Activated T-helper 2 cell treated with anti-CD3 and anti-CD28 coated beads, Interferon-gamma antibody, Interleukin-2, Interleukin-4, amounts not matched to agents 10 μg/mL and 5 μg/mL and 100 μg/mL, durations not matched to agents 14 hours and 24 hours and 36 hours (primary cell): ENCODE results near the gene WIPI1. TPM values are rescaled to one million over a fixed set of nuclear protein-coding genes. Genes with fewer than 3 reads are reported as not detected.
A peak's percentile ranks its signal among the peaks of the same experiment; 100 is the strongest.

Experiments used
- DNase-seq: peaks from one replicate; pipeline ENCODE4 v3.0.0; 2021; ENCODE audit warnings: low spot score
- H3K27ac Mint-ChIP-seq: one replicate; pipeline ENCODE4 v1.8.0; 2021; ENCODE audit warnings: mixed read lengths
- H3K27me3 Mint-ChIP-seq: one replicate; pipeline ENCODE4 v1.8.0; 2021; ENCODE audit warnings: low read depth, mixed read lengths
- H3K36me3 Mint-ChIP-seq: one replicate; pipeline ENCODE4 v1.8.0; 2021; ENCODE audit warnings: low read depth, mixed read lengths
- H3K4me1 Mint-ChIP-seq: one replicate; pipeline ENCODE4 v1.8.0; 2021; ENCODE audit warnings: low read depth, mixed read lengths
- H3K4me3 Mint-ChIP-seq: one replicate; pipeline ENCODE4 v1.8.0; 2021; ENCODE audit warnings: low read depth, mild to moderate bottlenecking, moderate library complexity, mixed read lengths
- H3K9me3 Mint-ChIP-seq: one replicate; pipeline ENCODE4 v1.8.0; 2021; ENCODE audit warnings: mixed read lengths
- intact Hi-C: fragments of 100-400 bp; cut with micrococcal nuclease; formaldehyde crosslinking; loops from one replicate; pipeline ENCODE4 v1.15.1; 2023
- total RNA-seq: library from RNA; stranded (reverse); gene quantifications from 2 replicates; pipeline ENCODE4 v1.2.3, GENCODE V29; 2022

The WIPI1 gene
- total RNA-seq, 1 donor from 2014 or later, result 14.0 TPM

DNA sequence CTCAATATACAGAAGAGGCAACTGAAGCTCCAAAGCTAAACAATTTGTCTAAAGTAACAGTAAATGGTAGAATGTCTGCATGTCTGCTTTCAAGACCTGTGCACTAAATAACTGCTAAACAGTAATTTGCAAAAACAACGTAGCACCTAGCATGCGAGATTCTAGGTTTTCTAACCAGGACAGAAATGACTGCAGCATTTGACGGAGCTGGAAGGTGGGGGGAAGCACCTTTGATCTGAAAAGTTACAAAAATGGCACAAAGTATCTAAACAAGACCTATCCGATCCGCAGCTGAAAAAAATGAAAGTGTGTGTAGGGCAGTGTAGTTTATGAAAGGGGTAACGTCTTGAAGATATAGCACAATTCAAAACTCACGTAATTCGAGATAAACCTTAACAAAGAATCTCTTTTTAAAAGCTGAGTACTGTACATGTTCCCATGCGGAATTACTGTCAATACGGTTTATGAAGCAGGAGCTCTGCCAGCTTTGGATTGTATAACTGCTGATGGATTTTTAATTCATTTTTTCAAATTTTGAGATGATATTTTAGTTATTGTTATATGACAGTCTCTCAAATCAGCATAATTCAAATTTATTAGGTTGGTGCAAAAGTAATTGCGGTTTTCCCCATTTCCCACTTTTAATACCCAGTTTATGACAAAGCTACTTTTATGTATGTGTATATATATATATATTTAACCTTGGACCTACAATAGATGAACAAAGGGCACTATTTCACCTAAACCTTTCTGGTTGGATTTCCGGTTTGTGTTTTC, 1.2 kb upstream of the WIPI1 start:
- H3K9me3 Mint-ChIP-seq, result no peaks in the 10 kb centered on the region

DNA sequence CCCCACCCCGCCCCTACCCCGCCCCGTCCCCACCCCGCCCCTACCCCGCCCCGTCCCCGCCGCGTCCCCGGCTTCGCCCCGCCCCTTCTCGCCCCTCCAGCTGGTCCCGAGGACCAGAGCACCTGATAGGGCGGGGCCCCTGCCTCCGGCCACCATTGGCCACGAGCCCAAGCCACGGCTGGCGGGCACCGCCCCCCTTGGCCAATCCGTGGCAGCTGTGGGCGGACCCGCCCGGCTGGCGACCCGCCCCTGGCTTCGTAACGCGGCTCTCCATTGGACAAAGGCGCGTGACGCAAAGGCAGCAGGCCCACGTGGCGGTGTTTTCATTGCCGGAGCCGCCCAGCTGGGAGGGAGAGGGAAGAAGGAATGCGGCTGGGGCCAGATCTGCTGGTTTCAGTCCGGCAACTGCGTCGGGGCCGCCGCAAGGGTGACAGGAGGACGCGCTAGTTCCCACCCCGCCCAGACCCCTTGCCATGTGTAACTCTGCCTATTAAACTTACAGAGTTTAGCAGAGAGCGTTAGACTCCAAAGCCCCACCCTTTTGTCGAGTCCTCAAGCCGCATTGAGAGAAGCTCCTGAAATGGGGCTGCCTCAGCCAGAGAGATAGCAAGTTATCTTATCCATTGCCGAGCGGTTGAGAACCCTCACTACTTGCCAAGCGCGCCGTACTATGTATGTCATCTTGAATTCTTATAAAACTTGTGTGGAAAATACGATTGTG, 403 bp upstream of the WIPI1 start:
- peaks cover 70% of the 10 kb centered on the region for H3K4me1 Mint-ChIP-seq

More for the DNA sequence above, 1.2 kb upstream of the WIPI1 start:
- Mint-ChIP-seq H3K27me3 (no peaks in the 10 kb centered on the region), H3K36me3 (peaks cover 7% of the 10 kb centered on the region), H3K27ac (peak overlapping the region; percentile 63), H3K4me3 (peak overlapping the region; percentile 78), H3K4me1 (peaks cover 71% of the 10 kb centered on the region)
- intact Hi-C loops, result no loop called here
- no peak for DNase-seq

DNA sequence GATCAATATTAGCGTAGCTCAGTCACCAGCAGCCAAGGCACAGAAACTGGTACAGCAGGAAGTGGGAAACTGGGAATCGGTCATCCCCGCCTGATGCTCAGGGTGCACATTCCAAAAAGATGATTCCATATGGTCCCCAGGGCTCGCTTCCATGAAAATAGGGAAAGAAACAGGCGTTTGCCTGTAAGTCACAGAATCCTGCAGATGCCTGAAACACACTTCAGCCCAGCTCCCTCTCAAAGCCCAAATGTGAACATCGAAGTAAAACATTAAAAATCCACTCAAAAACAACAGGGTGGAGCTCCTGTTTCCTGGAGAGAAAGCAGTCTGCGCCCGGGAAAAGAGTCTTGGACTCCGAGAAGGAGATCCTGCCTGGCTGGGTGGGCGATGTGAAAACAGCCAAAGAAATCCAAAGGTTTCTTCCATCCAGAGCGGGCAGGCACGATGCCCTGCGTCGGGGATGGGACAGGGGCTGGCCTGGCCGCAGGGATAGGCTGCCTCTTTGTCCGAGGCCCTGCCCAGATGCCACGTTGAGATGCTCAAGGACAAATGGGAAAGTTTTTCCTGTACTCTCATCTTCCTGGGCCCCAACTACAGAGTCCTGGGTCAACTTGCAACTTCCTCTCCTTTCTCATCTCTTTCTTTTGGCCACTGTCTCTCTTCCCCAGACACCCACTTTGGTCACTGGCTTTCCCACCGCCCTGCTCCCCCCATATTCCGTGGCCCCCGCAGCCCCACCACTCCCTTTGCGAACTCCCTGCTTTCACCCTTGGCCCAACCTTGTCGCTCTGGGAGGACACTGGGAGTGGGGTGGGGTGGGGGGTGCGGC, 743 bp downstream of the WIPI1 start:
- peak overlapping the region; percentile 75 for H3K27ac Mint-ChIP-seq
- H3K9me3 Mint-ChIP-seq, result no peaks in the 10 kb centered on the region
- no peaks in the 10 kb centered on the region for H3K27me3 Mint-ChIP-seq
- H3K36me3 Mint-ChIP-seq, result peaks cover 14% of the 10 kb centered on the region
- DNase-seq, result no peak
- intact Hi-C loops, result loop anchor here (1.0 kb wide), 2 partner anchors 18 to 209 kb away; no protein-coding TSS in a partner anchor
- H3K4me1 Mint-ChIP-seq, result peaks cover 59% of the 10 kb centered on the region
- peak overlapping the region; percentile 88 for H3K4me3 Mint-ChIP-seq

More for the DNA sequence above, 403 bp upstream of the WIPI1 start:
- DNase-seq, result peak; percentile 98
- intact Hi-C loops, result loop anchor here (1.0 kb wide), 2 partner anchors 19 to 210 kb away; no protein-coding TSS in a partner anchor
- Mint-ChIP-seq H3K36me3 (peaks cover 11% of the 10 kb centered on the region), H3K4me3 (peak overlapping the region; percentile 78), H3K27ac (peak overlapping the region; percentile 63), H3K27me3 (no peaks in the 10 kb centered on the region), H3K9me3 (no peaks in the 10 kb centered on the region)

DNA sequence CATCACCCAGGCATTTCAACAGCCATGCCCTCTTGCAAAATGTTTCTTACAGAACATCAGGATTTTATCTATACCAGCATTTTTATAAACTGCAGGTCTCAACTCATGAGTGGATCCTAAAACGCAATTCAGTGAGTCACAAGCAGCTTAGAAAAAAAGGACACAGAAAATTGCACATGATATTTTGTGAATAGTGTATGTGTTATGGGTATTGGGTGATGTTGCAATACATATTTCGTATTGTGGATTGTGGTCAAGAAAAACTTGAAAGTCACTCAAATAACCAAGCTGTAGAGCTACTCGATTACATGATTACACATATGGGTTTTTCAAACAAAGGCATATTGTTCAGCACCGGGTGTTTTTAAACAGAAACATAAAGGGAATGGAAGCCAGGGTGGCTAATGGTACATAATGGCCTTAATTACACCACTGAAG, 1.4 kb downstream of the WIPI1 start:
- intact Hi-C loops, result no loop called here
- Mint-ChIP-seq H3K4me3 (peak overlapping the region; percentile 88), H3K4me1 (peaks cover 53% of the 10 kb centered on the region), H3K9me3 (no peaks in the 10 kb centered on the region), H3K36me3 (peaks cover 15% of the 10 kb centered on the region), H3K27ac (no peak overlapping the region), H3K27me3 (no peaks in the 10 kb centered on the region)
- DNase-seq, result no peak

DNA sequence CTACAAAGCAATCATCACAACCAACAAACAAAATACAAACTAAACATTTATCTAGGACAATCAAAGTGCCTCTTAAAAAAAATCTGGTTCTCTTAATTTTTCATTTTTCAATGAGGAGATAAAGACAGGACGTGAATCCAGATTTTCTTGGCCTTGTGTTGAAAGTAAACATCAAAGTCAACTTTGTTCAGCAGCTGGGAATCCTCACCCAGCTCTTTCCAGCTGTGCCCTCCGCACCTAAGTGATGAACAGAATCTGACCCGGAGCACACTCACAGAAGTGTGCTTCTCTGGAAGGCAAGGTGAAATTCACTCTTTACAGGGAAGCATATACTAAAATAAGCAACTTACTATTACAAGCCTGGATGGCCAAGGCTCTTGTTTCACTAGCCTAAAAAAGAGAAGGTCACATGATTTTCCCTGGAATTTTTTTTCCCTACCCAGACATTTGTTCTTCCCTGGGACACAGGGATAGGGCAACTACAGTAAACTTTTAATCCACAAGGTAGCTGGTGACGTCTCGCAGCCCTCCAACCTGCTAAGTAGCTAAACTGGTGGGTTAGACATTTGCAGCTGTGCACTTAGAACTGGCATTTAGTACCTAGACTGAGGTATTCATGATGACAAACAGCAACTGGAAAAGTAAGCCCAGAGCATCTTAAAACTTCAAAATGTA, 3.2 kb downstream of the WIPI1 start:
- peaks cover 38% of the 10 kb centered on the region for H3K4me1 Mint-ChIP-seq
- H3K4me3 Mint-ChIP-seq, result no peak overlapping the region
- peaks cover 28% of the 10 kb centered on the region for H3K36me3 Mint-ChIP-seq
- H3K27ac Mint-ChIP-seq, result no peak overlapping the region
- intact Hi-C loops, result no loop called here
- no peaks in the 10 kb centered on the region for H3K9me3 Mint-ChIP-seq
- DNase-seq, result no peak
- H3K27me3 Mint-ChIP-seq, result no peaks in the 10 kb centered on the region

DNA sequence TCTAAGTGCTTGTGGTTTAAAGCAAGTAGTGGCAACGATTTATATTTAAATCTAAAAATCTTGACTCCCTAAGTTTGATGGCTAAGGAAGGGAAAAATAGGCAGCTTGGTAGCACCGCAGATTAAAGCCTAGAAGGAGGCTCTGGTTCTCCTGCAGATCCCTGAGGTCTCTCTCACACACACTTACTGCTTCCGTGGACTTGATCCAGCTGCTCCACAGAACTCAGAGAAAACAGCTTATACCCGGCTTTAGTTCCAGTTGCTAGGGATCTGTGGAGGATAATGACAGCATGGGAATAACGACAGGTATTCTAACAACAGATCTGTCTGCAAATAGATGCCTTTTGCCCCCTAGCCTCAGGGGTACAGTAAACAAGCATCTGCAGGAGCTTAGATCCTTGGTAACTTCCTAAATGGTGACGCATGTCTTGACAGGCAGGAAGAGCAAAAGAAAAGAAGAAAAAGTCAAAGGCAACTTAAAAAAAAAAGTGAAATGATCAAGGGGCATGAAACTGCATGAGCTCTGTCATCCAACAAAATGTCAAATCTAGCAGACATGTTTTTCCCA, 4.5 kb downstream of the WIPI1 start:
- Mint-ChIP-seq H3K4me3 (no peak overlapping the region), H3K4me1 (peaks cover 28% of the 10 kb centered on the region), H3K27me3 (no peaks in the 10 kb centered on the region), H3K27ac (no peak overlapping the region), H3K9me3 (no peaks in the 10 kb centered on the region), H3K36me3 (peaks cover 40% of the 10 kb centered on the region)
- DNase-seq, result no peak
- intact Hi-C loops, result no loop called here

DNA sequence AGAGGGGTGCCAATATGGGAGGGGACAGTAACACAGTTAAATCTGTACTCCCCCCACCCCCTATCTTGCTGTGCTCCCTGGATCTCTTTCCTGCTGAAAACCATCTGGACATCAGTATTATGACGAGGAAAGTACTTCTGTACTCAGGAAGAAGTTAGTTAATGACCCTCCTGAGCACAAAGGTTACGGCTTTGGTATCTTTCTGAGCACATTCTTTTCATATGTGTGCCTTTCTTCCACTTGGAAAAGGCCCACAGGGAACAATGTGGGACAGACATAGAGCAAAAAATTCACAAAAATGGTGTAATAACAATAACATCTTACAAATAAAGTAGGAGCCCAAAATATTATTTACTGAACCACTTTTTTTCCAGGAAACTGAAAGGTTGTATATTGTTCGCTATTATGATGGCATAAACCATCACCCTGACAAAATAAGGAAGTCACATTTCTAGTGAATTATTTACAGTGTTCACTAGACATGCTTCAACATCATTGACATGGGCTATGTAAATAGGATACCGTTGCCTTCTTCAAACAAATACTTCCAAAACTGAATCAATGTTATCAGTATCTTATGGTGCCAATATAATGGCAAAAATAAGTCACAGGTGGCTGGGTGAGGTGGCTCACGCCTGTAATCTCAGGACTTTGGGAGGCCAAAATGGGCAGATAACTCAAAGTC, 5.5 kb downstream of the WIPI1 start:
- H3K4me1 Mint-ChIP-seq, result peaks cover 26% of the 10 kb centered on the region
- H3K4me3 Mint-ChIP-seq, result no peak overlapping the region
- no peaks in the 10 kb centered on the region for H3K9me3 Mint-ChIP-seq
- no peak for DNase-seq
- H3K36me3 Mint-ChIP-seq, result peaks cover 42% of the 10 kb centered on the region
- intact Hi-C loops, result no loop called here
- no peaks in the 10 kb centered on the region for H3K27me3 Mint-ChIP-seq
- H3K27ac Mint-ChIP-seq, result no peak overlapping the region

DNA sequence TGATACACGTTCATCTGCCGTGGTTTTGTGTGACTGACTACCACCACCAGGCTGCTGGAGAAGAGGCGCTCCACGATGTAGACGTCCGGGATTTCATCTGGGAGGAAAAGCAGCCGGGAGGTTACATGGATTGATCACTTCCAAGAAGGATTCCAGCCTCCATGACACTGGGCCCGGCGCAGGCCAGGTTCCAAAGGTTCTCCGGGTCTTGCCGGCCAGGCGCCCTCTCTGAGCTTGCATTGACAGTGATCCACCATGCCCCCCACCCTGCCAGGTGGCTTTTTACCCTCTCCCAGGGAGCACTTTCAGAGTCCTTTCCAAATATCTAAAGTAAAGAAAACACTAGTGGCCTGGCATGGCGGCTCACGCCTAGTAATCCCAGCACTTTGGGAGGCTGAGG, 6.5 kb downstream of the WIPI1 start:
- Mint-ChIP-seq H3K4me1 (peaks cover 21% of the 10 kb centered on the region), H3K36me3 (peaks cover 48% of the 10 kb centered on the region), H3K27me3 (no peaks in the 10 kb centered on the region), H3K9me3 (no peaks in the 10 kb centered on the region), H3K27ac (no peak overlapping the region), H3K4me3 (no peak overlapping the region)
- intact Hi-C loops, result no loop called here
- DNase-seq, result no peak

DNA sequence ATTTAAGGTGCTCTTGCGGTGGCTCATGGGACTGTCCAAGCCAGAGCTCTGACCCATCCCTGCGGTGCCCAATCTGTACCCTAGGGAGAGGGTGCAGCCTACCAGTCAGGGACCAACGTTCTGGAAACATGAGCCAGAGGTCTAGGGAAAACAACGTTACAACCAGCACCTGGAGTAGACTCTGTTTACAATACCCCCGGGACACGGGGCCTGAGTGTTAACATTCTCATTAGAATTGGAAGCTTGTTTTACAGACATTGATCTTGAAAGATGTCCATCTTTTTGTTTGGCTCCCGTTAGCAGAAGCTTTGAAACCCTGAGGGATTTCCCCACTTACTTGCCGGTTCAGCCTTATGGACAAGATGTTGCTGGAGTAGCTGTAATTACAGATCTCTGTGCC, 6.9 kb downstream of the WIPI1 start:
- Mint-ChIP-seq H3K36me3 (peaks cover 51% of the 10 kb centered on the region), H3K9me3 (no peaks in the 10 kb centered on the region), H3K27ac (no peak overlapping the region), H3K4me1 (peaks cover 21% of the 10 kb centered on the region), H3K27me3 (no peaks in the 10 kb centered on the region), H3K4me3 (no peak overlapping the region)
- intact Hi-C loops, result no loop called here
- DNase-seq, result no peak

DNA sequence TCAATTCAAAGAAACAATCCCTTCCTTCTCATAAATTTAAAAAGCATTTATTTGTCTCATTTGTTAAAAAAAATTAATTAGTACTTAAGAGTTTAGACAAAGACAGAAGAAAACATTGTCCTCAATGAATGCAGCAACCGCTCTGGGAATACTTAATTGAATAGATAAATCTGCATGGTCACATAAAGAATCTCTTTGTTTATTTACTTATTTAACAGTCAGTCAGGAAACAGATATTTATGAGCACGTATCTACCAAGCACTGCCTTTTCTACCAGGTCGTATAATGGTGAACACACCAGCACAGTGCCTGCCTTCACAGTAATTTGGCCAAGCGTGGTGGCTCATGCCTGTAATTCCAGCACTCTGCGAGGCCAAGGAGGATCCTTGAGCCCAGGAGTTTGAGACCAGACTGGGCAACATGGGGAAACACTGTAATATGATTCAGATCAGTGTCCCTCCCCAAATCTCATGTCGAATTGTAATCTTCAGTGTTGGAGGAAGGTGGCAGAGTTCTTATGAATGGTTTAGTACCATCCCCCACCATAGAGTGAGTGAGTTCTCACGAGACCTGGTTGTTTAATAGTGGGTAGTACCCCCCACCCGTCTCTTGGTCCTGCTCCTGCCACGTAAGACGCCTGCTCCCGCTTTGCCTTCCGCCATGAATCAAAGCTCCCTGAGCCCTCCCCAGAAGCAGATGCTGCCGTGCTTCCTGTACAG, 8.1 kb downstream of the WIPI1 start:
- Mint-ChIP-seq H3K9me3 (no peaks in the 10 kb centered on the region), H3K4me3 (no peak overlapping the region), H3K27me3 (no peaks in the 10 kb centered on the region), H3K36me3 (peaks cover 55% of the 10 kb centered on the region), H3K27ac (no peak overlapping the region), H3K4me1 (peaks cover 14% of the 10 kb centered on the region)
- intact Hi-C loops, result no loop called here
- no peak for DNase-seq

DNA sequence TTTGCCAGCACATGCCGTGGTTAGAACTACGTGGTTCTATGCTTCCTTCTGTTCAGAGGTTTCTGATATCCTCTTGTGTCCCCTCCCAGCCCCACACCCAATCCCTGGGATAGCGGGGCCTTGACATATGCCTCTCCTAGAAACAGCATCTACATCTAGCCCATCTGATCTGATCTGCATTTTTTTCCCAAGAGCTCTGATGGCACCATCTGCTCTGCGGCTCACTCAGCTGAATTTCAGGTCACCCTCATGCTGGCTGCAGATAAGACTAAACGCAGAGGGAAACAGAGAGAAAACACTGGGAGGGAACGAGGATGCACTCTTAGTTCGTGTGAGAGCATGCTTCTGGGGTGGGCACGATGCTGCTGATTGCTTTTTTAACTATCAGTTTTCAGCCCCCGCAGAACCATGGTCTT, 10.7 kb downstream of the WIPI1 start:
- Mint-ChIP-seq H3K27ac (no peak overlapping the region), H3K4me1 (peaks cover 9% of the 10 kb centered on the region), H3K36me3 (peaks cover 47% of the 10 kb centered on the region), H3K9me3 (no peaks in the 10 kb centered on the region), H3K4me3 (no peak overlapping the region), H3K27me3 (no peaks in the 10 kb centered on the region)
- DNase-seq, result no peak
- intact Hi-C loops, result no loop called here
